Astrocyte (in vitro differentiated cells and primary cell): ENCODE data around the gene SIDT2. TPM values are rescaled to one million over a fixed set of nuclear protein-coding genes. Genes with fewer than 3 reads are reported as not detected.

ENCODE experiments used
- DNase-seq: peaks from one replicate; pipeline ENCODE4 v3.0.0-alpha.2; 2010; ENCODE audit warnings: low read depth
- FAIRE-seq: peaks from 2 replicates; lab custom pipeline; 2011; peaks lifted over from hg19 to GRCh38; lab: Jason Lieb, UNC
- H2AFZ ChIP-seq: 2 replicates; pipeline ENCODE4 v1.6.0; 2012; ENCODE audit warnings: low read depth, low read length, inconsistent platforms
- H3K27ac ChIP-seq: 2 replicates; pipeline ENCODE4 v1.5.1; 2011; ENCODE audit warnings: low read depth, low read length, inconsistent platforms
- H3K27me3 ChIP-seq: 2 replicates; pipeline ENCODE4 v1.6.0; 2011; ENCODE audit warnings: low read length, inconsistent platforms; ENCODE audit not compliant: insufficient read depth
- H3K36me3 ChIP-seq: 2 replicates; pipeline ENCODE4 v1.5.1; 2011; ENCODE audit warnings: low read length, inconsistent platforms; ENCODE audit not compliant: insufficient read depth
- H3K4me1 ChIP-seq: 2 replicates; pipeline ENCODE4 v1.5.1; 2011; ENCODE audit warnings: low read length, inconsistent platforms; ENCODE audit not compliant: insufficient read depth
- H3K4me2 ChIP-seq: 2 replicates; pipeline ENCODE4 v1.6.0; 2012; ENCODE audit warnings: low read length, inconsistent platforms
- H3K4me3 ChIP-seq: 2 replicates; pipeline ENCODE4 v1.5.1; 2011; ENCODE audit warnings: low read depth, mild to moderate bottlenecking, low read length, inconsistent platforms; ENCODE audit not compliant: insufficient read depth
- H3K79me2 ChIP-seq: 2 replicates; pipeline ENCODE4 v1.6.0; 2012; ENCODE audit warnings: mild to moderate bottlenecking, low read length, inconsistent platforms; ENCODE audit not compliant: insufficient read depth
- H3K9ac ChIP-seq: 2 replicates; pipeline ENCODE4 v1.6.0; 2012; ENCODE audit warnings: mild to moderate bottlenecking, low read length, inconsistent platforms
- H3K9me3 ChIP-seq: 2 replicates; pipeline ENCODE4 v1.5.1; 2012; ENCODE audit warnings: low read depth, mild to moderate bottlenecking, low read length, inconsistent platforms; ENCODE audit not compliant: insufficient read depth
- H4K20me1 ChIP-seq: 2 replicates; pipeline ENCODE4 v1.6.0; 2012; ENCODE audit warnings: low read length, inconsistent platforms; ENCODE audit not compliant: insufficient read depth
- H3K27ac Mint-ChIP-seq: one replicate; pipeline ENCODE4 v1.8.0; 2021; ENCODE audit warnings: mild to moderate bottlenecking, mixed read lengths; ENCODE audit not compliant: unreplicated experiment
- H3K27me3 Mint-ChIP-seq: one replicate; pipeline ENCODE4 v1.8.0; 2021; ENCODE audit warnings: low read depth, mixed read lengths; ENCODE audit not compliant: unreplicated experiment
- H3K36me3 Mint-ChIP-seq: one replicate; pipeline ENCODE4 v1.8.0; 2021; ENCODE audit warnings: low read depth, mixed read lengths; ENCODE audit not compliant: unreplicated experiment
- H3K4me1 Mint-ChIP-seq: one replicate; pipeline ENCODE4 v1.8.0; 2021; ENCODE audit warnings: low read depth, mixed read lengths; ENCODE audit not compliant: unreplicated experiment
- H3K4me3 Mint-ChIP-seq: one replicate; pipeline ENCODE4 v1.8.0; 2021; ENCODE audit warnings: mild to moderate bottlenecking, moderate library complexity, mixed read lengths; ENCODE audit not compliant: unreplicated experiment
- H3K9me3 Mint-ChIP-seq: one replicate; pipeline ENCODE4 v1.8.0; 2021; ENCODE audit warnings: mild to moderate bottlenecking, mixed read lengths; ENCODE audit not compliant: unreplicated experiment
- CTCF ChIP-seq: IDR thresholded peaks from 2 replicates; pipeline ENCODE4 v1.5.1; 2011; ENCODE audit warnings: low read depth, mild to moderate bottlenecking, inconsistent platforms, low read length, moderate library complexity; ENCODE audit not compliant: insufficient read depth
- EZH2 ChIP-seq: IDR thresholded peaks from 2 replicates; pipeline ENCODE4 v1.6.1; 2012; ENCODE audit warnings: mild to moderate bottlenecking, low read length, inconsistent platforms; ENCODE audit not compliant: insufficient read depth
- total RNA-seq: library from RNA; stranded (reverse); gene quantifications from 2 replicates; pipeline ENCODE4 v1.2.1, GENCODE V29; 2021

Gene SIDT2
- total RNA-seq, 1 donor from 2014 or later = 55.8 TPM

- peak overlapping the region; percentile 90 for H2AFZ ChIP-seq
- H3K27ac Mint-ChIP-seq = peak overlapping the region; percentile 88
- no peak for FAIRE-seq
- H3K79me2 ChIP-seq = peaks cover 62% of the 10 kb centered on the region
- peaks cover 36% of the 10 kb centered on the region for H4K20me1 ChIP-seq
- peaks cover 24% of the 10 kb centered on the region for H3K4me1 Mint-ChIP-seq
- H3K27me3 ChIP-seq = no peaks in the 10 kb centered on the region
- no peaks in the 10 kb centered on the region for H3K9me3 Mint-ChIP-seq
- peaks cover 21% of the 10 kb centered on the region for H3K36me3 ChIP-seq
- TF ChIP-seq CTCF (no peak), EZH2 (no peak)
- no peak for DNase-seq
- H3K27ac ChIP-seq = peak overlapping the region; percentile 83
- H3K4me1 ChIP-seq = peaks cover 24% of the 10 kb centered on the region
- peak overlapping the region; percentile 98 for H3K4me3 Mint-ChIP-seq
- H3K9me3 ChIP-seq = no peaks in the 10 kb centered on the region
- H3K9ac ChIP-seq = peak overlapping the region; percentile 90
- H3K36me3 Mint-ChIP-seq = peaks cover 8% of the 10 kb centered on the region
- H3K4me2 ChIP-seq = peak overlapping the region; percentile 93
- H3K4me3 ChIP-seq = peak overlapping the region; percentile 83
- H3K27me3 Mint-ChIP-seq = no peaks in the 10 kb centered on the region
Measured at GRCh38 chr11:117230999-117231841, 52.7 kb downstream of the SIDT2 start.

- Histone ChIP-seq H3K36me3 (peaks cover 18% of the 10 kb centered on the region), H3K4me1 (peaks cover 24% of the 10 kb centered on the region), H3K9ac (peak within 1 kb of the TSS; percentile 90), H3K27me3 (no peaks in the 10 kb centered on the region), H3K79me2 (peaks cover 65% of the 10 kb centered on the region), H3K27ac (peak within 1 kb of the TSS; percentile 83), H4K20me1 (peaks cover 33% of the 10 kb centered on the region), H3K9me3 (no peaks in the 10 kb centered on the region), H3K4me2 (peak within 1 kb of the TSS; percentile 96), H2AFZ (peak within 1 kb of the TSS; percentile 90), H3K4me3 (peak within 1 kb of the TSS; percentile 83)
- H3K36me3 Mint-ChIP-seq = peaks cover 8% of the 10 kb centered on the region
- peaks cover 24% of the 10 kb centered on the region for H3K4me1 Mint-ChIP-seq
- H3K27me3 Mint-ChIP-seq = no peaks in the 10 kb centered on the region
- DNase-seq = no peak
- TF ChIP-seq CTCF = no peak
- TF ChIP-seq EZH2 = no peak
- H3K9me3 Mint-ChIP-seq = no peaks in the 10 kb centered on the region
- peak within 1 kb of the TSS; percentile 98 for H3K4me3 Mint-ChIP-seq
- FAIRE-seq = no peak
- peak within 1 kb of the TSS; percentile 97 for H3K27ac Mint-ChIP-seq
Measured at GRCh38 chr11:117231842-117232091, 53.2 kb downstream of the SIDT2 start, which contains the start of gene PCSK7. PCSK7 (minus strand) TSS chr11:117232073; CDS start chr11:117229844, 2,229 bp downstream.
